ENCODE results near the gene MPDZ.

MPDZ gene

GRCh38 chr9:13083963-13084528 is 195.4 kb downstream of the MPDZ start:
- no peak overlapping the region for H3K27ac ChIP-seq (ENCODE audit: low read depth, low read length)
- no peaks in the 10 kb centered on the region for H3K79me2 ChIP-seq (ENCODE audit: insufficient read depth, low read length)
- H2AFZ ChIP-seq (ENCODE audit: low read depth, low read length, severe bottlenecking): no peak overlapping the region

GRCh38 chr9:13083366-13083765 is 196.1 kb downstream of the MPDZ start:
- H3K4me2 ChIP-seq (ENCODE audit: low read depth, low read length, poor library complexity, severe bottlenecking): no peak overlapping the region

More at GRCh38 chr9:13083963-13084528, 195.4 kb downstream of the MPDZ start:
- no peaks in the 10 kb centered on the region for H3K9me2 ChIP-seq (replicated peaks; ENCODE audit: insufficient read depth, low read length)
- no peak overlapping the region for H3K4me2 ChIP-seq (ENCODE audit: low read depth, low read length, poor library complexity, severe bottlenecking)
- H3K36me3 ChIP-seq (ENCODE audit: low read length): no peaks in the 10 kb centered on the region
- no peaks in the 10 kb centered on the region for H3F3A ChIP-seq (ENCODE audit: insufficient read depth)
- no peaks in the 10 kb centered on the region for H4K20me1 ChIP-seq (ENCODE audit: low read depth, low read length)
- H3K9ac ChIP-seq (ENCODE audit: low read length): no peak overlapping the region
- TF ChIP-seq EZH2phosphoT487 (conservative IDR thresholded peaks at IDR 0.05; ENCODE audit: low read length): no peak
- TF ChIP-seq, protein P1, sequence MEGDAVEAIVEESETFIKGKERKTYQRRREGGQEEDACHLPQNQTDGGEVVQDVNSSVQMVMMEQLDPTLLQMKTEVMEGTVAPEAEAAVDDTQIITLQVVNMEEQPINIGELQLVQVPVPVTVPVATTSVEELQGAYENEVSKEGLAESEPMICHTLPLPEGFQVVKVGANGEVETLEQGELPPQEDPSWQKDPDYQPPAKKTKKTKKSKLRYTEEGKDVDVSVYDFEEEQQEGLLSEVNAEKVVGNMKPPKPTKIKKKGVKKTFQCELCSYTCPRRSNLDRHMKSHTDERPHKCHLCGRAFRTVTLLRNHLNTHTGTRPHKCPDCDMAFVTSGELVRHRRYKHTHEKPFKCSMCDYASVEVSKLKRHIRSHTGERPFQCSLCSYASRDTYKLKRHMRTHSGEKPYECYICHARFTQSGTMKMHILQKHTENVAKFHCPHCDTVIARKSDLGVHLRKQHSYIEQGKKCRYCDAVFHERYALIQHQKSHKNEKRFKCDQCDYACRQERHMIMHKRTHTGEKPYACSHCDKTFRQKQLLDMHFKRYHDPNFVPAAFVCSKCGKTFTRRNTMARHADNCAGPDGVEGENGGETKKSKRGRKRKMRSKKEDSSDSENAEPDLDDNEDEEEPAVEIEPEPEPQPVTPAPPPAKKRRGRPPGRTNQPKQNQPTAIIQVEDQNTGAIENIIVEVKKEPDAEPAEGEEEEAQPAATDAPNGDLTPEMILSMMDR (IDR thresholded peaks at IDR 0.05; ENCODE audit: insufficient read depth, low read length, poor library complexity, severe bottlenecking): no peak
- H3K4me3 ChIP-seq (ENCODE audit: insufficient read depth, low read length, poor library complexity, severe bottlenecking): no peak overlapping the region
- H3K27me3 ChIP-seq (ENCODE audit: low read length): no peaks in the 10 kb centered on the region
- no peaks in the 10 kb centered on the region for H3K9me3 ChIP-seq (ENCODE audit: insufficient read depth, low read length)

DNA sequence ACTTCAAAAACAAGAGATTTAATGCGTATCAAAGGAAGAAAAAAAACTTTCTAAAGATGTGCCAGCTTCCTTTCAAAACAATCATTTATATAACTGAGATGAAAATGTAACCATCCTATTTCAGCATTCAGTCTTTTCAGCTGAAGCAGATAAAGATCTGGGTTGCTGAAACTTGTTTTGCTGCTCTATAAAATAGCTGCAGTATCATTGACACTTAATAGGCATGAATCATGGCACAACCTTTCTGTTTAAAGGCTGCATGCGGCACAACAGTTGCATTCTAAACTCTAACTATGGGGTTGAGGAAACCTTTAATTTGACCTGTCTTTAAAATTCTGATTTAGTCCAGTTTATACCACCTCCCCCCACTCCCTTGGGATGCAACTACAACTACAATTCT is 196.7 kb downstream of the MPDZ start:
- no peak overlapping the region for H3K27ac ChIP-seq (ENCODE audit: low read depth, low read length)
- H4K20me1 ChIP-seq (ENCODE audit: low read depth, low read length): no peaks in the 10 kb centered on the region

More at GRCh38 chr9:13083366-13083765, 196.1 kb downstream of the MPDZ start:
- H3K4me3 ChIP-seq (ENCODE audit: insufficient read depth, low read length, poor library complexity, severe bottlenecking): no peak overlapping the region
- no peaks in the 10 kb centered on the region for H3K79me2 ChIP-seq (ENCODE audit: insufficient read depth, low read length)
- no peaks in the 10 kb centered on the region for H3K9me2 ChIP-seq (replicated peaks; ENCODE audit: insufficient read depth, low read length)
- no peak overlapping the region for H3K9ac ChIP-seq (ENCODE audit: low read length)
- no peak overlapping the region for H3K27ac ChIP-seq (ENCODE audit: low read depth, low read length)
- H3K9me3 ChIP-seq (ENCODE audit: insufficient read depth, low read length): no peaks in the 10 kb centered on the region
- no peaks in the 10 kb centered on the region for H4K20me1 ChIP-seq (ENCODE audit: low read depth, low read length)
- H3K27me3 ChIP-seq (ENCODE audit: low read length): no peaks in the 10 kb centered on the region
- no peaks in the 10 kb centered on the region for H3K36me3 ChIP-seq (ENCODE audit: low read length)
- H2AFZ ChIP-seq (ENCODE audit: low read depth, low read length, severe bottlenecking): no peak overlapping the region
- TF ChIP-seq EZH2phosphoT487 (conservative IDR thresholded peaks at IDR 0.05; ENCODE audit: low read length): no peak
- TF ChIP-seq, protein P1 (IDR thresholded peaks at IDR 0.05; ENCODE audit: insufficient read depth, low read length, poor library complexity, severe bottlenecking): no peak
- H3F3A ChIP-seq (ENCODE audit: insufficient read depth): no peaks in the 10 kb centered on the region

More for the DNA sequence above, 196.7 kb downstream of the MPDZ start:
- no peaks in the 10 kb centered on the region for H3K9me3 ChIP-seq (ENCODE audit: insufficient read depth, low read length)
- TF ChIP-seq, protein P1 (IDR thresholded peaks at IDR 0.05; ENCODE audit: insufficient read depth, low read length, poor library complexity, severe bottlenecking): no peak
- no peak for TF ChIP-seq EZH2phosphoT487 (conservative IDR thresholded peaks at IDR 0.05; ENCODE audit: low read length)
- no peak overlapping the region for H2AFZ ChIP-seq (ENCODE audit: low read depth, low read length, severe bottlenecking)
- H3K4me2 ChIP-seq (ENCODE audit: low read depth, low read length, poor library complexity, severe bottlenecking): no peak overlapping the region
- H3K36me3 ChIP-seq (ENCODE audit: low read length): no peaks in the 10 kb centered on the region
- H3K9ac ChIP-seq (ENCODE audit: low read length): no peak overlapping the region
- no peaks in the 10 kb centered on the region for H3F3A ChIP-seq (ENCODE audit: insufficient read depth)
- H3K9me2 ChIP-seq (replicated peaks; ENCODE audit: insufficient read depth, low read length): no peaks in the 10 kb centered on the region
- H3K4me3 ChIP-seq (ENCODE audit: insufficient read depth, low read length, poor library complexity, severe bottlenecking): no peak overlapping the region
- H3K27me3 ChIP-seq (ENCODE audit: low read length): no peaks in the 10 kb centered on the region
- H3K79me2 ChIP-seq (ENCODE audit: insufficient read depth, low read length): no peaks in the 10 kb centered on the region

Measured in SU-DHL-6 (cell line).